ENCODE data around the gene FIGNL1. TPM values are rescaled to one million over a fixed set of nuclear protein-coding genes. Genes with fewer than 3 reads are reported as not detected.

FIGNL1 gene
- total RNA-seq, 1 experiment from 2014 or later, result 28.0 TPM

- no peak overlapping the region for H3K27ac ChIP-seq (ENCODE audit: low read length)
- intact Hi-C loops (cut with micrococcal nuclease; ENCODE audit: unreplicated experiment) (loop anchor here (2.0 kb wide), 1 partner anchor 692 kb away; no protein-coding TSS in a partner anchor), in situ Hi-C loops (cut with HindIII; ENCODE audit: low pct_unique_long_range_greater_than_20kb, low sequenced_read_pairs) (no loop called here)
- no peaks in the 10 kb centered on the region for H3K4me1 ChIP-seq (ENCODE audit: control insufficient read depth, insufficient read depth, low read length)
- no peak overlapping the region for H3K4me3 ChIP-seq (ENCODE audit: low read depth in 2 of 2, low read length in 2 of 2)
- no peaks in the 10 kb centered on the region for H3K9me3 ChIP-seq (ENCODE audit: control insufficient read depth, insufficient read depth, low read depth, low read length)
- BruUV-seq (replicated peaks), result no TSS peak
- H3K27me3 ChIP-seq (ENCODE audit: control insufficient read depth, insufficient read depth, low read length), result no peaks in the 10 kb centered on the region
- ChIA-PET POLR2A (no interaction called here), CTCF (interaction anchor here (0.7 kb wide), 1 partner anchor 62 kb away, joined by 11 read pairs; no protein-coding TSS in a partner anchor)
- no peak for TF ChIP-seq TCF7L2 (IDR thresholded peaks at IDR 0.05; ENCODE audit: low read depth, low read length)
- no peak for TF ChIP-seq POLR2AphosphoS5 (IDR thresholded peaks at IDR 0.05; ENCODE audit: low read depth, low read length)
- no peak for TF ChIP-seq CTCF (IDR thresholded peaks at IDR 0.05)
- TF ChIP-seq SIN3A (IDR thresholded peaks at IDR 0.05; ENCODE audit: borderline replicate concordance, insufficient read depth, low read depth, low read length), result no peak
- no peak for TF ChIP-seq REST (IDR thresholded peaks at IDR 0.05; ENCODE audit: insufficient read depth in 1 of 2, low read depth in 2 of 2, low read length in 1 of 2)
- DNase-seq (ENCODE audit: low read depth, low spot score), result no peak
- no peaks in the 10 kb centered on the region for H3K36me3 ChIP-seq (ENCODE audit: control insufficient read depth, insufficient read depth, low read length)
- ATAC-seq, result no peak
Measured at GRCh38 chr7:50469181-50469580, 19.0 kb upstream of the FIGNL1 start.

- DNase-seq (ENCODE audit: low read depth, low spot score), result peak; percentile 58
- peak overlapping the region in 1 of 2 experiments; percentile 43; a peak in 2 of 4 replicates for H3K4me3 ChIP-seq (ENCODE audit: low read depth in 2 of 2, low read length in 2 of 2)
- no TSS peak for BruUV-seq (replicated peaks)
Measured at GRCh38 chr7:50467817-50468610, 17.9 kb upstream of the FIGNL1 start.

More at GRCh38 chr7:50467817-50468610, 17.9 kb upstream of the FIGNL1 start:
- Histone ChIP-seq H3K27ac (ENCODE audit: low read length) (no peak overlapping the region), H3K9me3 (ENCODE audit: control insufficient read depth, insufficient read depth, low read depth, low read length) (no peaks in the 10 kb centered on the region), H3K27me3 (ENCODE audit: control insufficient read depth, insufficient read depth, low read length) (no peaks in the 10 kb centered on the region), H3K4me1 (ENCODE audit: control insufficient read depth, insufficient read depth, low read length) (no peaks in the 10 kb centered on the region), H3K36me3 (ENCODE audit: control insufficient read depth, insufficient read depth, low read length) (no peaks in the 10 kb centered on the region)
- intact Hi-C loops (cut with micrococcal nuclease; ENCODE audit: unreplicated experiment), result loop anchor here (1.0 to 2.0 kb wide), 2 partner anchors 211 to 693 kb away; no protein-coding TSS in a partner anchor
- ChIA-PET POLR2A (no interaction called here), CTCF (interaction anchor here (0.6 to 1.5 kb wide), 7 partner anchors 132 to 694 kb away, joined by 3 to 8 read pairs (median 5); no protein-coding TSS in a partner anchor)
- in situ Hi-C loops (cut with HindIII; ENCODE audit: low pct_unique_long_range_greater_than_20kb, low sequenced_read_pairs), result no loop called here
- no peak for TF ChIP-seq SIN3A (IDR thresholded peaks at IDR 0.05; ENCODE audit: borderline replicate concordance, insufficient read depth, low read depth, low read length)
- TF ChIP-seq CTCF (IDR thresholded peaks at IDR 0.05), result peak; percentile 97
- no peak for TF ChIP-seq POLR2AphosphoS5 (IDR thresholded peaks at IDR 0.05; ENCODE audit: low read depth, low read length)
- no peak for TF ChIP-seq TCF7L2 (IDR thresholded peaks at IDR 0.05; ENCODE audit: low read depth, low read length)
- TF ChIP-seq REST (IDR thresholded peaks at IDR 0.05; ENCODE audit: insufficient read depth in 1 of 2, low read depth in 2 of 2, low read length in 1 of 2), result no peak
- ATAC-seq, result peak; percentile 94

All from Panc1 (cell line).